Panc1 (cell line): ENCODE measurements around the gene CDH23. TPM values are rescaled to one million over a fixed set of nuclear protein-coding genes. Genes with fewer than 3 reads are reported as not detected.

Source experiments
- ATAC-seq: fragments of 200-7000 bp; cut with Tn5 transposase; 2 replicates; pipeline ENCODE4 v1.9.1; 2020; ENCODE audit warnings: mild to moderate bottlenecking, moderate library complexity
- BruUV-seq: library from RNA; stranded (reverse); fragments of 400-500 nt; replicated peaks from 2 replicates; lab custom pipeline; 2021; lab: Mats Ljungman, UMichigan
- CTCF ChIA-PET: fragments of 300-600 bp; sonication (Branson Sonifier 250); formaldehyde crosslinking; loops from one replicate; lab custom pipeline; 2022; ENCODE audit warnings: antibody characterized with exemption; lab: Charles Lee
- POLR2A ChIA-PET: fragments of 300-600 bp; sonication (Branson Sonifier 250); formaldehyde crosslinking; loops from one replicate; lab custom pipeline; 2022; ENCODE audit warnings: antibody characterized with exemption; lab: Charles Lee
- DNase-seq: peaks from one replicate; pipeline ENCODE4 v3.0.0-alpha.2; 2010; ENCODE audit warnings: low read depth, low spot score
- H3K27ac ChIP-seq: 2 replicates; pipeline ENCODE4 v1.5.1; 2011; ENCODE audit warnings: mild to moderate bottlenecking, low read length, inconsistent platforms
- H3K27me3 ChIP-seq: fragments of 200-500 bp; sonication (Bioruptor generic); 2 replicates; pipeline ENCODE4 v1.6.0; 2014; ENCODE audit warnings: low read length, inconsistent platforms; ENCODE audit not compliant: control insufficient read depth, insufficient read depth
- H3K36me3 ChIP-seq: fragments of 200-500 bp; sonication (Bioruptor generic); 2 replicates; pipeline ENCODE4 v1.5.1; 2014; ENCODE audit warnings: inconsistent platforms, mild to moderate bottlenecking, low read length, moderate library complexity; ENCODE audit not compliant: control insufficient read depth, insufficient read depth
- H3K4me1 ChIP-seq: 2 replicates; pipeline ENCODE4 v1.5.1; 2011; ENCODE audit warnings: inconsistent platforms, mild to moderate bottlenecking, low read length, moderate library complexity; ENCODE audit not compliant: control insufficient read depth, insufficient read depth
- H3K4me3 ChIP-seq, 2 experiments: 2 replicates each; pipeline ENCODE4 v1.5.1; 2011 to 2012; ENCODE audit warnings: low read depth in 2 of 2, low read length in 2 of 2, mild to moderate bottlenecking in 2 of 2, inconsistent platforms in 1 of 2, moderate library complexity in 1 of 2
- H3K9me3 ChIP-seq: fragments of 200-500 bp; sonication (Bioruptor generic); 2 replicates; pipeline ENCODE4 v1.5.1; 2014; ENCODE audit warnings: low read depth, mild to moderate bottlenecking, inconsistent platforms, low read length, moderate library complexity; ENCODE audit not compliant: control insufficient read depth, insufficient read depth
- CTCF ChIP-seq: fragments of 450-650 bp; IDR thresholded peaks from 2 replicates; pipeline ENCODE4 v1.5.1; 2017; ENCODE audit warnings: mild to moderate bottlenecking
- POLR2AphosphoS5 ChIP-seq: IDR thresholded peaks from 2 replicates; pipeline ENCODE4 v1.6.1; 2012; ENCODE audit warnings: mild to moderate bottlenecking, low read depth, low read length, moderate library complexity
- REST ChIP-seq, 2 experiments: IDR thresholded peaks; 2 replicates each; pipeline ENCODE4 v1.6.1; 2011 to 2012; ENCODE audit warnings: low read depth in 2 of 2, control low read depth in 1 of 2, low read length in 1 of 2, mild to moderate bottlenecking in 1 of 2, moderate library complexity in 1 of 2; ENCODE audit not compliant: insufficient read depth in 1 of 2
- SIN3A ChIP-seq: IDR thresholded peaks from 2 replicates; pipeline ENCODE4 v1.6.1; 2012; ENCODE audit warnings: low read depth, mild to moderate bottlenecking, low read length, moderate library complexity, borderline replicate concordance; ENCODE audit not compliant: insufficient read depth
- TCF7L2 ChIP-seq: IDR thresholded peaks from 2 replicates; pipeline ENCODE4 v1.6.1; 2011; ENCODE audit warnings: mild to moderate bottlenecking, low read depth, low read length, inconsistent platforms
- in situ Hi-C: cut with HindIII; loops from 2 replicates; pipeline ENCODE4 v1.10.0; 2016; ENCODE audit warnings: low sequenced_read_pairs, low pct_unique_long_range_greater_than_20kb
- intact Hi-C: fragments of 100-400 bp; cut with micrococcal nuclease; formaldehyde crosslinking; loops from one replicate; pipeline ENCODE4 v1.10.0; 2022; ENCODE audit not compliant: unreplicated experiment
- total RNA-seq: library from RNA; stranded (reverse); gene quantifications from one replicate; pipeline ENCODE4 v1.2.1, GENCODE V29; 2021; ENCODE audit not compliant: unreplicated experiment

CDH23 gene
- total RNA-seq, 1 experiment from 2014 or later, result 2.7 TPM

GRCh38 chr10:71762324-71762723 lies 365.6 kb downstream of the CDH23 start:
- H3K27ac ChIP-seq, result no peak overlapping the region
- no peak for TF ChIP-seq REST (IDR thresholded peaks at IDR 0.05; ENCODE audit: insufficient read depth in 1 of 2, low read depth in 2 of 2, low read length in 1 of 2)
- no peak for TF ChIP-seq CTCF
- H3K36me3 ChIP-seq, result no peaks in the 10 kb centered on the region

DNA sequence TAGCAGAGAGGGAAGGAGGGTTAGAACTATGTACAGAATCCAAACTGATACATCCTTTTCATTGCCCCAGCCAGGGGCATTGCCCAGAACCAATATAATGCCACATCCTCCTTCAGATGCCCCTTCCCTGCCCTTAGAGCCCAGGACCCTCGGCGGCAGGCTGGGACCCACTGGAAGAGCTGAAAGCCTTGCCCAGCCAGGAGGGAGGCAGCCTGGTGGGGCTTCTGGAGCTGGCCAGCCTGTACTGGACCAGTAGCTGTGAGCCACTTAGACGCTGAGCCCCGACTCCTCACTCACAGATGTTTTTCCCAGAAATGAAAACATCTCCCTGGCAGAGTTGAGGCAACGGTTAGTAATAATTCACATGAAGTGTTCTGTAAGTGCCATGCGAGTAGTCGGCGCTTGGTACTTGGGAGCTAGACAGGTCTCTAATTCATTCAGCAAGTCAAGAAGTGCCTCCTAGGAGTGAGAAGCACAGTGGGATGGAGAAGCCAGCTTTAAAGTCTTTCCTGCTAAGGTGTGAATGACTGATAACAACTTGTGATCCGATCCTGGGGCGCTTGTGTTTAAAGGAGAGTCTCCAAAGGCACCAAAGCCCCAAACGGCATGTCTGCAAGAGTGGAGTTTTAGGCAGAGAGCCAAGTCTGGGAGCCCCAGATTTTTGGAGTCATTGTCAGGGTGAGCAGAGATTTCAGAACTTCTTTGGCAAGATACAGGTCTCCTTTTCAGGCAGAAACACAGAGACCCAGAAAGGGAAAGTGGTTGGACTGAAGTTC lies 366.8 kb downstream of the CDH23 start:
- H3K27ac ChIP-seq, result peak overlapping the region; percentile 49
- H3K9me3 ChIP-seq, result no peaks in the 10 kb centered on the region
- BruUV-seq, result no TSS peak
- ChIA-PET CTCF (no interaction called here), POLR2A (no interaction called here)
- peaks cover 54% of the 10 kb centered on the region for H3K4me1 ChIP-seq
- DNase-seq (no peak), ATAC-seq (no peak)
- TF ChIP-seq SIN3A (no peak), POLR2AphosphoS5 (no peak), CTCF (no peak), REST (IDR thresholded peaks at IDR 0.05; ENCODE audit: insufficient read depth in 1 of 2, low read depth in 2 of 2, low read length in 1 of 2) (no peak), TCF7L2 (no peak)
- in situ Hi-C loops (no loop called here), intact Hi-C loops (no loop called here)
- no peak overlapping the region for H3K4me3 ChIP-seq
- H3K36me3 ChIP-seq, result no peaks in the 10 kb centered on the region
- H3K27me3 ChIP-seq, result no peaks in the 10 kb centered on the region

More at GRCh38 chr10:71762324-71762723, 365.6 kb downstream of the CDH23 start:
- H3K9me3 ChIP-seq, result no peaks in the 10 kb centered on the region
- ChIA-PET CTCF (no interaction called here), POLR2A (interaction anchor here (0.6 kb wide), 1 partner anchor 747 kb away, joined by 9 read pairs; no protein-coding TSS in a partner anchor)
- DNase-seq (no peak), ATAC-seq (no peak)
- no TSS peak for BruUV-seq
- no peaks in the 10 kb centered on the region for H3K27me3 ChIP-seq
- intact Hi-C loops (no loop called here), in situ Hi-C loops (no loop called here)
- peaks cover 41% of the 10 kb centered on the region for H3K4me1 ChIP-seq
- no peak overlapping the region for H3K4me3 ChIP-seq
